ENCODE measurements around the gene VCP. TPM values are rescaled to one million over a fixed set of nuclear protein-coding genes. Genes with fewer than 3 reads are reported as not detected.

Gene VCP
- total and polyA plus RNA-seq, 2 donors from 2014 or later = 118 to 167 TPM

- intact Hi-C loops (cut with DNase I) = no loop called here
- Histone ChIP-seq H3K4me1 (ENCODE audit: control insufficient read depth in 2 of 3, insufficient read depth in 2 of 3, low read depth in 1 of 3, low read length in 3 of 3) (peaks cover 0 to 4% (median 0%) of the 10 kb centered on the region in 3 donors), H3K36me3 (ENCODE audit: control insufficient read depth in 2 of 3, insufficient read depth in 3 of 3, low read length in 3 of 3) (peaks cover 3 to 34% (median 17%) of the 10 kb centered on the region in 3 donors), H3K9ac (ENCODE audit: low read length in 3 of 3) (peak within 1 kb of the TSS; percentile 35 to 99 (median 79)), H3K9me3 (ENCODE audit: control insufficient read depth in 2 of 3, insufficient read depth in 1 of 3, low read length in 3 of 3) (no peaks in the 10 kb centered on the region), H3K27ac (ENCODE audit: low read depth in 2 of 2, low read length in 2 of 2) (peak within 1 kb of the TSS; percentile 96 to 99), H3K27me3 (ENCODE audit: control insufficient read depth, insufficient read depth, low read length) (no peaks in the 10 kb centered on the region), H3K4me3 (ENCODE audit: low read length in 3 of 3) (peak within 1 kb of the TSS; percentile 64 to 97 (median 81))
- peak; percentile 84 for TF ChIP-seq CTCF (IDR thresholded peaks at IDR 0.05; ENCODE audit: borderline replicate concordance, extremely low read depth, insufficient read depth)
- FAIRE-seq = no peak
- peak; percentile 92 to 97 (median 94) for DNase-seq
Observed at GRCh38 chr9:35096035-35096849, 23.8 kb upstream of the VCP start, which contains the start of gene PIGO. Gene PIGO (minus strand): TSS chr9:35096591. CDS start chr9:35095565, 1,026 bp downstream.

- Histone ChIP-seq H3K9me3 (ENCODE audit: control insufficient read depth in 2 of 3, insufficient read depth in 1 of 3, low read length in 3 of 3) (no peaks in the 10 kb centered on the region), H3K27me3 (ENCODE audit: control insufficient read depth, insufficient read depth, low read length) (no peaks in the 10 kb centered on the region), H3K27ac (ENCODE audit: low read depth in 2 of 2, low read length in 2 of 2) (no peak overlapping the region), H3K4me1 (ENCODE audit: control insufficient read depth in 2 of 3, insufficient read depth in 2 of 3, low read depth in 1 of 3, low read length in 3 of 3) (peaks cover 0 to 3% (median 0%) of the 10 kb centered on the region in 3 donors), H3K36me3 (ENCODE audit: control insufficient read depth in 2 of 3, insufficient read depth in 3 of 3, low read length in 3 of 3) (peaks cover 3 to 46% (median 37%) of the 10 kb centered on the region in 3 donors), H3K4me3 (ENCODE audit: low read length in 3 of 3) (no peak overlapping the region), H3K9ac (ENCODE audit: low read length in 3 of 3) (no peak overlapping the region)
- DNase-seq = no peak
- FAIRE-seq = no peak
- intact Hi-C loops (cut with DNase I) = no loop called here
- no peak for TF ChIP-seq CTCF (IDR thresholded peaks at IDR 0.05; ENCODE audit: borderline replicate concordance, extremely low read depth, insufficient read depth)
Observed at GRCh38 chr9:35091536-35091935, 19.1 kb upstream of the VCP start.

GRCh38 chr9:35089434-35089833, 17.0 kb upstream of the VCP start:
- no peak overlapping the region for H3K9ac ChIP-seq (ENCODE audit: low read length in 3 of 3)
- H3K36me3 ChIP-seq (ENCODE audit: control insufficient read depth in 2 of 3, insufficient read depth in 3 of 3, low read length in 3 of 3) = peaks cover 3 to 46% (median 37%) of the 10 kb centered on the region in 3 donors
- no peak overlapping the region for H3K4me3 ChIP-seq (ENCODE audit: low read length in 3 of 3)
- no peaks in the 10 kb centered on the region for H3K27me3 ChIP-seq (ENCODE audit: control insufficient read depth, insufficient read depth, low read length)
- TF ChIP-seq CTCF (IDR thresholded peaks at IDR 0.05; ENCODE audit: borderline replicate concordance, extremely low read depth, insufficient read depth) = no peak
- H3K9me3 ChIP-seq (ENCODE audit: control insufficient read depth in 2 of 3, insufficient read depth in 1 of 3, low read length in 3 of 3) = no peaks in the 10 kb centered on the region
- no peaks in the 10 kb centered on the region for H3K4me1 ChIP-seq (ENCODE audit: control insufficient read depth in 2 of 3, insufficient read depth in 2 of 3, low read depth in 1 of 3, low read length in 3 of 3)
- FAIRE-seq (no peak), DNase-seq (no peak)
- intact Hi-C loops (cut with DNase I) = no loop called here
- no peak overlapping the region for H3K27ac ChIP-seq (ENCODE audit: low read depth in 2 of 2, low read length in 2 of 2)
